ENCODE data around the gene DYSF.

DYSF gene

DNA sequence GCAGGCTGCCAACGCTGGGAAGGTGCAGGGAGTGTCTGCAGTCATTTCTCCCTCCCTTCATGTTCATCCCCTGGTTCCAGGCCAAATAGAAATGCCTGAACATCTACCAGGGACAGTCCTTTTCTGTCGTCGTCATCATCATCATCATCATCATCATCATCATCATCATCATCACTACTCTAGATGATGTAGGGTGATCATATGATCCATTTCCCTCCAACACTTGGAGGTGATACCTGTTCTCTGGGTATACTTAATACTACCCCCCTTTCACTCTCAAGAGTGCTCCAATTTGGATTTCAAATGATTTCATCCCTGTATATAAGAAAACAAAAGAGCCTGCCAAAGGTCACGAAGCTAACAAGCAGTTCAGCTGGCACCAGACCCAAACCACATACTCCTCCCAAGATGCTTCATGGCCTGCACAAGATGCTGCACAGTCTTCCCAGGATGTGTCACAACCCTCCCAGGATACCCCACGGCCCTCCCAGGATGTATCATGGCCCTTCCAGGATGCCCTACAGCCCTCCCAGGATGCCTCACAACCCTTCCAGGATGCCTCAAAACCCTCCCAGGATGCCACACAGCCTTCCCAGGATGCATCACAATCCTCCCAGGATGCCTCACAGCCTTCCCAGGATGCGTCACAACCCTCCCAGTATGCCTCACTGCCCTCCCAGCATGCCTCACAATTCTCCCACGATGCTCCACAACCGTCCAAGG is 257.9 kb downstream of the DYSF start:
- Histone ChIP-seq H3K9ac (ENCODE audit: low read length in 2 of 2) (no peak overlapping the region), H3K4me3 (ENCODE audit: low read length in 2 of 2) (no peak overlapping the region), H3K4me1 (ENCODE audit: control insufficient read depth, insufficient read depth, low read length) (peaks cover 5% of the 10 kb centered on the region), H3K36me3 (ENCODE audit: control insufficient read depth in 2 of 2, insufficient read depth in 2 of 2, low read length in 2 of 2) (no peaks in the 10 kb centered on the region), H3K27me3 (ENCODE audit: control insufficient read depth in 1 of 2, insufficient read depth in 2 of 2, low read length in 2 of 2) (no peaks in the 10 kb centered on the region), H3K27ac (ENCODE audit: low read length) (no peak overlapping the region), H3K9me3 (ENCODE audit: control insufficient read depth in 2 of 2, low read length in 2 of 2) (no peaks in the 10 kb centered on the region)

DNA sequence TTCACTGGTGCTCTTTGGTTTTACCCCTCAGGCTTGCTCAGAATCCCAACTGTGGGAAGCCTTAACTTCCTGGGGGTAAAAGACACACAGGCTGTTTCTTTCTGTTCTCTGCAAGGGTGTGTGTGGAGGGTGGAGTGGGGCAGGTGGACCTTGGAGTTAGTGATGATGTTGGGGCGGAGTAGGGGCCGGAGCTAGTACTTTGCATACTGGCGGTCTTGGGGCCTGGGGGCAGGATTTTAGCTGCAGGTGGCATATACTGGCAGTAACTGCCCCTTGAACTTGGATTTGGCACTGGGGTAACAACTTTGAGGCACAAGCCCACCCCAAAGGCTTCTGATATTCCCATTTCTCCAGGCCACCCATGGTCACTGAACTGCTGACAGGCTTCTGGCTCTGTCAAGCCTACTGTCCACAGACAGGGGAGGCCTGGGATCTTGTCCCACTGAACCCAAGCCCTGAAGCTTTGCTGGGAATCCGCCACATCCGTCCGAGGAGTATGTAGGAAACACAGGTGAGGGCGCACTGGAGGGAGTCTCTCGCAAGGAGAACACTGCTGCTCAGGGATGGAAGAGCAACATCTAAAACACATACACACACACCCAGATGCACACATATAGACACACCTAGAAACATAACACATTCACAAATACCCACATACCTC is 258.9 kb downstream of the DYSF start:
- Histone ChIP-seq H3K9me3 (ENCODE audit: control insufficient read depth in 2 of 2, low read length in 2 of 2) (no peaks in the 10 kb centered on the region), H3K27ac (ENCODE audit: low read length) (no peak overlapping the region), H3K9ac (ENCODE audit: low read length in 2 of 2) (no peak overlapping the region), H3K27me3 (ENCODE audit: control insufficient read depth in 1 of 2, insufficient read depth in 2 of 2, low read length in 2 of 2) (no peaks in the 10 kb centered on the region), H3K4me3 (ENCODE audit: low read length in 2 of 2) (no peak overlapping the region), H3K4me1 (ENCODE audit: control insufficient read depth, insufficient read depth, low read length) (peaks cover 15% of the 10 kb centered on the region), H3K36me3 (ENCODE audit: control insufficient read depth in 2 of 2, insufficient read depth in 2 of 2, low read length in 2 of 2) (no peaks in the 10 kb centered on the region)

DNA sequence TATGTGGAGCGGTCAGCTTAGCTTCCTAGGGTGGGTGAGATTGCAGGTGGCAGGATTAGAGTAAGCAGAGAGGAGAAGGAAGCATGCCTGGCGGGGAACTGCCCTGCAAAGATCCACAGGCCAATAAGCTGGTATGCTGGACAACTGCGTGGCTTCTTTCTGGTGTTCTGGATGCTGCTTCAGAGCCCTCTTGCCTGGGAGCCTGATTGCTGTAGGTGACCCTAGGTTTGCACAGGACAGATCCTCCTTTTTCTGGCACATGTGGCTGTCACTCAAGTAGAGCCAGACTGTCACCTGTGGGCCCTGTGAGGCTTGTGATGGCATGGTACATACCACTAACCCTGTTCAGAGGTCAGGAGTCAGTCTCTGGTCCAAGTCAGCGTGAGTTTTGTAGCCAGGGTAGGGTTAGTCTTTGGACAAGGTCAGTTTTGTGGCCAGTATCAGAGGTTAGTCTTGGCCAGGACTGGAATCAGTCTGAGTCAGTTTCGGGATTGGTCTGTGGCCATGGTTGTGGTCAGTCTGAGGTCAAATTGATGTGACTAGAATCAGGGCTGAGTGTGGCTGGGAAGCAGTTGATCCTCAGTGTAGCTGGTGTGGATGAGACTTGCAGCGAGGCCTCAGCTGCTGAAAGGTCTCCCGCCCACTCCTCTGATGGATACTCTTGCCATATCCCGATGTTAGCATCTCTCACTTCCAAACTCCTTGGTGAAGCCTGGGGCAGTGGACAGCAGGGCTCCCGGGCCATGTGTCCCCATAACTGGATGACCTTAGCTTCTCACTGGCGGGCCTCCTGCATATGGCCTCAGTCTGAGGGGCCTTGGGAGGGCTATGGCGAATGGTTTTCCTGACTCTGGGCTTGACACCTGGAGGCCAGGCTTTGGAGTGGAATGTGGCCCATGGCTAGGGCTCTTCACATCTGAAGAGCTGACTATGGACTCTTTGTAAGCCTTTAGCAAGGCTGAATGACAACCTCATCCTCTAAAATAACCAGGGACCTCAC is 260.5 kb downstream of the DYSF start:
- Histone ChIP-seq H3K9me3 (ENCODE audit: control insufficient read depth in 2 of 2, low read length in 2 of 2) (no peaks in the 10 kb centered on the region), H3K4me3 (ENCODE audit: low read length in 2 of 2) (no peak overlapping the region), H3K27me3 (ENCODE audit: control insufficient read depth in 1 of 2, insufficient read depth in 2 of 2, low read length in 2 of 2) (no peaks in the 10 kb centered on the region), H3K9ac (ENCODE audit: low read length in 2 of 2) (no peak overlapping the region), H3K27ac (ENCODE audit: low read length) (no peak overlapping the region), H3K36me3 (ENCODE audit: control insufficient read depth in 2 of 2, insufficient read depth in 2 of 2, low read length in 2 of 2) (no peaks in the 10 kb centered on the region), H3K4me1 (ENCODE audit: control insufficient read depth, insufficient read depth, low read length) (peaks cover 23% of the 10 kb centered on the region)

DNA sequence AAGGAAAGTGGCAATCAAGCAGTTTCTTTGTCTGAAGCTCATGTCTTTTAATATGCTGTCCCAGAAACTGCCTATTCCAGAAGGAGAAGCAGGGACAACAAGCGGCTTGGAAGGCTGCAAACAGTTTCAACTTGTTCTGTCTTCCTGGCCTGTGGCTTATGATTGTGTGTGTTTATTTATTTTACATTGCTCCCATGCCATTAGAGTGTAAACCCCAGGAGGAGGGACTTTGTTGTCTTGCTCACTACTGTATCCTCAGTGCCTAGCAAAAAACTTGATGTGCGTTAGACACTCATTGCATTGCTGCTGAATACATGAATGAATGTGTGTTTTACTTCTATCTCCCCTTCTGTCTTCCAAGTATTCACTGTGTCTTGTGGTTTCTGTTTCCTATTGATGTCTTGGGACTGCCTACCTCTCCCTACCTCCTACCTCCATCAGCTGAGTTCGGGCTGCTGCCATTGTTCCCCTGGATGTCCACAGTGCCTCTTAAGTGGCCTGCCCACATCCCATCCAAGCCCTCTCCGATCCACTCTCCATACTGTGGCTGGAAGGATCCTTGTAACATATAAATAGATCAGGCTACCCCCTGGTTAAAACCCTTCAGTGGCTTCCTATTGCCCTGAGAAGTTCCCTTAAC is 261.4 kb downstream of the DYSF start:
- H3K27me3 ChIP-seq (ENCODE audit: control insufficient read depth in 1 of 2, insufficient read depth in 2 of 2, low read length in 2 of 2), result no peaks in the 10 kb centered on the region
- H3K9me3 ChIP-seq (ENCODE audit: control insufficient read depth in 2 of 2, low read length in 2 of 2), result no peaks in the 10 kb centered on the region
- no peak overlapping the region for H3K9ac ChIP-seq (ENCODE audit: low read length in 2 of 2)
- H3K4me3 ChIP-seq (ENCODE audit: low read length in 2 of 2), result no peak overlapping the region
- peaks cover 27% of the 10 kb centered on the region for H3K4me1 ChIP-seq (ENCODE audit: control insufficient read depth, insufficient read depth, low read length)
- no peak overlapping the region for H3K27ac ChIP-seq (ENCODE audit: low read length)
- H3K36me3 ChIP-seq (ENCODE audit: control insufficient read depth in 2 of 2, insufficient read depth in 2 of 2, low read length in 2 of 2), result no peaks in the 10 kb centered on the region

DNA sequence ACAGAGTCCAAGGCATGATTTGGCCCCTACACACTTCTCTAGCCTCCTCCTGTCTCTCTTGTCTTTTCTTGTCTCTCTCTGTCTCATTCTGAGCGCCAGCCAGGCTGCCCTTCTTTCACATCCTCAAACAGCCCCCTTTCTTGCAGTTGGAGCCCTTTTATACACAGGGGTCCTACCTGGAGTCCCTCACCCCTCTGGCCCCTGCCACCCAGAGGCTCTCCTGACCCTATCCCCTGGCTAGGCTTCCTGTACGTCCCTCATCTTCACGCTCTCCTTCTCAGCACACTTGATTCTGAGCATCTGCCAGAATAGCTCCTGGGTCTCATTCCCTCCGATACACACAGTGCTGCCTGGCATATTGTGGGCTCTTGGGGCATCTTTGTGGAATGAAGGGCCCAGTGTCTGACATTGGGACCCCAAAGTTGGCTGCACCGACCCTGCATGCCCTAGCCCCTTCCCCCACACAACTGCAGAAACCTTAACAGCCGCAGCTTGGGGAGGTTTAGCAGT is 261.9 kb downstream of the DYSF start:
- no peaks in the 10 kb centered on the region for H3K36me3 ChIP-seq (ENCODE audit: control insufficient read depth in 2 of 2, insufficient read depth in 2 of 2, low read length in 2 of 2)
- H3K4me1 ChIP-seq (ENCODE audit: control insufficient read depth, insufficient read depth, low read length), result peaks cover 31% of the 10 kb centered on the region
- no peaks in the 10 kb centered on the region for H3K9me3 ChIP-seq (ENCODE audit: control insufficient read depth in 2 of 2, low read length in 2 of 2)
- H3K4me3 ChIP-seq (ENCODE audit: low read length in 2 of 2), result no peak overlapping the region
- no peak overlapping the region for H3K9ac ChIP-seq (ENCODE audit: low read length in 2 of 2)
- no peak overlapping the region for H3K27ac ChIP-seq (ENCODE audit: low read length)
- no peaks in the 10 kb centered on the region for H3K27me3 ChIP-seq (ENCODE audit: control insufficient read depth in 1 of 2, insufficient read depth in 2 of 2, low read length in 2 of 2)

DNA sequence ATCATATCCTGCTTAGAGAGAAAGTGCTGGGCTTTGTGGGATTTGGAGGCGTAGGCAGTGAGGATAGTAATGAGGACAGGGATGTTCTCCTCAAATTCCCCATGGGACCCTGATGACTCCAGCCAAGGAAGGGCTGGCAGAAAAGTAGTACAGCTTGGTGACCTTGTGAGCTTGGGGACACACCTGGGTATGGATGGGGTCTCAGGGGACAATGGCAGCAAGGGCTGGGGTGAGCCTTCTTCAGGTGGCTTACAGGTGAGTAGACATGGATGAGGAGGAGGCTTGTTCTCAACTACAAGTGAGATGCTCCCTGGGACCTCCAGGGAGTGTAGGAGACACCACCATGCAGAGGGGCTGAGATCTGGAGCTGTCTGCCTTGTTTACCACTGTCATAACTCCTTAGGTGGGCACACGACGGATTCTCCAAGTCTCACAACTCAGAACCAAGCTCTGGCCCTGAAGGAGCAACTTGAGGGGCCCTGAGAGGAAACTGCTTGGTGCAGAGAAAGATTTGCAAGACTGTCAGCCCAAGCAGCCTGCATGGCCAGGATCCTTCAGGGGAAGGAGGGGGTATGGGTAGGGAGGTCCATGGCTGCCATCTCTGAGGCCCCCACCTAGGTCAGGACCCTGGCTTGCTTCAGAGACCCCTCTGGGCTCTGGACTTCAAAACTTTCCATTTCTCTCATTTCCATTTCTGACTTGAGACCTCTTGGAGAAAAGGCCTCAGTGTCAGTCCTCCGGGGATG is 262.8 kb downstream of the DYSF start:
- peaks cover 39% of the 10 kb centered on the region for H3K4me1 ChIP-seq (ENCODE audit: control insufficient read depth, insufficient read depth, low read length)

DNA sequence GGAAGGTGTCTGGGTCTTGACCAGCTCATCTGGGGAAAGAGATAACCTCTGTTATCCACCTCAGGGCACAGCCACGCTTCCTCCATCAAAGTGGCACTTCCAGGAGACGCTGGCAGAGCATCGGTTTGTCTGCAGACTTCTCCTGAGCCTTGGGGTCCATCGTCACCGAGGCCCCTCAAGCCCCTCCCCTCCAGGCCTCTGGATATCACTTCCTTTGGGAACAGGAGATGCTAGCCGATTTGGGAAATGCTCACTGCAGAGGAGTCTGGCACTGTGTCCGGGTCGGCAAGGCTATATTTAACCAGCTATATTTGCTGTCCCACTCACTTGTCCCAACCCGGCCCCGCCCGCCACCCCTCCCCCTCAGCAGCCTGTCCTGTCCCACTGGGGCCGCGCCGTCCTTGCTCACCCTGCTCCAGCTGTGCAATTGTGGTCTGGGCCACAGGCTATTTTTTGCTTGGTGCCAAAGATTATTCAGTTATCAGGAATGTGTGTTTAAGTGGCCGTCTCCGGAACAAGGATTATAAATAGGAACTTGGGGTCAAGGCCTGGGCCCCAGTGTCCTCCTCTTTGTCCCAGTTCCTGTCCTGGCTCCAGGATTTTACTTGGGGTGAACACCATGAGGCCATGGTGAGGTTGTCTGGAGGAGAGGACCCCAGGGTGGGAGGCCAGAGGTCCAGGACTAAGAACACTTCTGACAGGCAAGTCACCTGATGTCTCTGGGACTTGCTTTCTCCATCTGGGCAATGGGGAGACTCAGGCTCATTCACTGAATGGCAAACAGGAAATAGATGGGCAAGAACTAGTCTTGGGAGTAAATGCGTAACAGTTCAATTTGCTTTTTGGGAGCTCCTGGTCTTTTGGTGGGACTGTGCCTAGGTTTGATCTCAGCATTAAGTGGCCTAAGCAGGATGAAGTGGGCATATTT is 263.6 kb downstream of the DYSF start:
- H3K4me1 ChIP-seq (ENCODE audit: control insufficient read depth, insufficient read depth, low read length), result peaks cover 47% of the 10 kb centered on the region
- H3K9ac ChIP-seq (ENCODE audit: low read length in 2 of 2), result no peak overlapping the region
- H3K36me3 ChIP-seq (ENCODE audit: control insufficient read depth in 2 of 2, insufficient read depth in 2 of 2, low read length in 2 of 2), result no peaks in the 10 kb centered on the region
- H3K27me3 ChIP-seq (ENCODE audit: control insufficient read depth in 1 of 2, insufficient read depth in 2 of 2, low read length in 2 of 2), result no peaks in the 10 kb centered on the region
- no peak overlapping the region for H3K27ac ChIP-seq (ENCODE audit: low read length)
- no peak overlapping the region for H3K4me3 ChIP-seq (ENCODE audit: low read length in 2 of 2)
- no peaks in the 10 kb centered on the region for H3K9me3 ChIP-seq (ENCODE audit: control insufficient read depth in 2 of 2, low read length in 2 of 2)

More for the DNA sequence above, 262.8 kb downstream of the DYSF start:
- Histone ChIP-seq H3K27me3 (ENCODE audit: control insufficient read depth in 1 of 2, insufficient read depth in 2 of 2, low read length in 2 of 2) (no peaks in the 10 kb centered on the region), H3K4me3 (ENCODE audit: low read length in 2 of 2) (no peak overlapping the region), H3K36me3 (ENCODE audit: control insufficient read depth in 2 of 2, insufficient read depth in 2 of 2, low read length in 2 of 2) (no peaks in the 10 kb centered on the region), H3K9ac (ENCODE audit: low read length in 2 of 2) (no peak overlapping the region), H3K27ac (ENCODE audit: low read length) (no peak overlapping the region), H3K9me3 (ENCODE audit: control insufficient read depth in 2 of 2, low read length in 2 of 2) (no peaks in the 10 kb centered on the region)

DNA sequence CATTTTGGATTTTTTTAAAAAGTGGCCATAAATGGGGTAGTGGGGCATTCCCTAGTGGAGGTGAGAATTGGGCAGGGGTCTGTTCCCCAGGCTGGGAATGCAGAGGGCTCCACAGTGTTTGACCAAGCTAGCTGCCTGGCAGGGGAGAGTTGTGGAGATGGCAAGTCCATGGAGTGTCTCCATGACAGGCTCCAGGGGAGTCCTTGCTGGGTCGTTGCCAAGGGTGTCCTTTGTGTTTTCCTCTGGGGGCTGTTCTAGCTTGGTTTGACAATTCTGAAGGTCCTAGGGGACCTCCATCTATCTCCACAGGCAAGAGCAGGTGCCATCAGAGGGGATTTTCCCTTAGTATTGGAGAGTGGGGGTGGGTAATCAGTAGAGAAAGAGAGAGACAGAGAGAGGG is 265.3 kb downstream of the DYSF start:
- no peaks in the 10 kb centered on the region for H3K27me3 ChIP-seq (ENCODE audit: control insufficient read depth in 1 of 2, insufficient read depth in 2 of 2, low read length in 2 of 2)
- no peak overlapping the region for H3K4me3 ChIP-seq (ENCODE audit: low read length in 2 of 2)
- H3K4me1 ChIP-seq (ENCODE audit: control insufficient read depth, insufficient read depth, low read length), result peaks cover 48% of the 10 kb centered on the region
- no peaks in the 10 kb centered on the region for H3K36me3 ChIP-seq (ENCODE audit: control insufficient read depth in 2 of 2, insufficient read depth in 2 of 2, low read length in 2 of 2)
- no peaks in the 10 kb centered on the region for H3K9me3 ChIP-seq (ENCODE audit: control insufficient read depth in 2 of 2, low read length in 2 of 2)
- H3K27ac ChIP-seq (ENCODE audit: low read length), result no peak overlapping the region
- no peak overlapping the region for H3K9ac ChIP-seq (ENCODE audit: low read length in 2 of 2)

DNA sequence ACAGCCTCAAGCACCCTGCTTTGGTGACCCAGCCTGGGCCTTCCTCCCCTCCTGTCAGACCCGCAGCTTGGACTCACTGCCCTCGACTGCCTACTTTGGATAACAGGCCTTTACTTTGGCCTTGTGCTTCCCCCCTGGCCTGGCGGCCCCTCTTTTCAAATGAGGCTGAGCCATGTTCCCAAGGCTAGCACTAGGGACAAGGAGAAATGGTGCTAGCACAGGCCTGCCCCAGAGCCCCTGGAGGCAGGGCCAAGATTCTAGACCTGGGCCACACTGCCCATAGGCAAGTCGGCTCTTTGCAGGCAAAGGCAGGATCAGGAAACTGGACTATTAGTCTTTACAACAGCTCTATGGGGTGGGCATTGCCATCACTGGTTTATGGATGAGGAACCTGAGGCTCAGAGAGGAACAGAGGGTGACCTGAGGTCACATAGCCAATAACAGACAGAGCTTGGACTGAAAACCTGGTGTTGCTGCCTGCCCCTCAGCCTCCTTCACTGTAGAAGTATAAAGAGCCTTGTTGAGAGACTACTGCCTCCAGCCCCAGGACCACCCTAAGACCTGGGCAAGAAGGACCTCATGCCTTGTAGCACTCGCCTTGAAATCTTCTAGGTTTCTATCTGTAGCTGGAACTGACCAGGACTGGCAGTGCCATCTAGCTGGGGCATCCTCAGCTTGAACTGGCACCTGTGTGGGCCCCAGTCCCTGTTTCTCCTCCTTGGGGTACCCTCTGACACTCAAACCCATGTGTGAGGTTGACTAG is 266.3 kb downstream of the DYSF start:
- Histone ChIP-seq H3K4me1 (ENCODE audit: control insufficient read depth, insufficient read depth, low read length) (peaks cover 45% of the 10 kb centered on the region), H3K4me3 (ENCODE audit: low read length in 2 of 2) (no peak overlapping the region), H3K27me3 (ENCODE audit: control insufficient read depth in 1 of 2, insufficient read depth in 2 of 2, low read length in 2 of 2) (no peaks in the 10 kb centered on the region), H3K9ac (ENCODE audit: low read length in 2 of 2) (no peak overlapping the region), H3K9me3 (ENCODE audit: control insufficient read depth in 2 of 2, low read length in 2 of 2) (no peaks in the 10 kb centered on the region), H3K36me3 (ENCODE audit: control insufficient read depth in 2 of 2, insufficient read depth in 2 of 2, low read length in 2 of 2) (no peaks in the 10 kb centered on the region), H3K27ac (ENCODE audit: low read length) (no peak overlapping the region)
